Endometrium (tissue), 2 donors: Measurements from ENCODE around the gene MACROD2.

Experiments
- FAIRE-seq: peaks from 2 replicates; lab custom pipeline; 2012; peaks lifted over from hg19 to GRCh38; lab: Jason Lieb, UNC
- donor health status: control.
- donor health status: control.

MACROD2 gene

GRCh38 chr20:15544742-15545141 lies 1549.4 kb downstream of the MACROD2 start:
- no peak for FAIRE-seq

GRCh38 chr20:15546525-15547023 lies 1551.3 kb downstream of the MACROD2 start:
- FAIRE-seq, result no peak

GRCh38 chr20:15547119-15547518 lies 1551.8 kb downstream of the MACROD2 start:
- FAIRE-seq, result no peak

- FAIRE-seq, result peak; percentile 91
These were observed 1555.0 kb downstream of the MACROD2 start for GRCh38 chr20:15550116-15550870.

GRCh38 chr20:15555913-15556312 lies 1560.6 kb downstream of the MACROD2 start:
- no peak for FAIRE-seq

- FAIRE-seq, result no peak
These were observed 1561.6 kb downstream of the MACROD2 start for GRCh38 chr20:15556869-15557268.

GRCh38 chr20:15561070-15561569 lies 1565.8 kb downstream of the MACROD2 start:
- FAIRE-seq, result no peak

GRCh38 chr20:15561707-15562404 lies 1566.5 kb downstream of the MACROD2 start:
- no peak for FAIRE-seq

GRCh38 chr20:15563836-15564235 lies 1568.5 kb downstream of the MACROD2 start:
- FAIRE-seq, result no peak

- FAIRE-seq, result no peak
These were observed 1569.7 kb downstream of the MACROD2 start for GRCh38 chr20:15564981-15565380.

- FAIRE-seq, result no peak
These were observed 1570.5 kb downstream of the MACROD2 start for GRCh38 chr20:15565786-15566185.

GRCh38 chr20:15567219-15567618 lies 1571.9 kb downstream of the MACROD2 start:
- FAIRE-seq, result no peak

GRCh38 chr20:15570156-15570555 lies 1574.8 kb downstream of the MACROD2 start:
- FAIRE-seq, result no peak

GRCh38 chr20:15571056-15571455 lies 1575.7 kb downstream of the MACROD2 start:
- no peak for FAIRE-seq

GRCh38 chr20:15575255-15575654 lies 1579.9 kb downstream of the MACROD2 start:
- FAIRE-seq, result no peak

GRCh38 chr20:15576411-15576810 lies 1581.1 kb downstream of the MACROD2 start:
- FAIRE-seq, result no peak

GRCh38 chr20:15578113-15578512 lies 1582.8 kb downstream of the MACROD2 start:
- FAIRE-seq, result no peak

- no peak for FAIRE-seq
These were observed 1584.4 kb downstream of the MACROD2 start for GRCh38 chr20:15579688-15580087.

- no peak for FAIRE-seq
These were observed 1586.9 kb downstream of the MACROD2 start for GRCh38 chr20:15582146-15582760.

- FAIRE-seq, result no peak
These were observed 1589.2 kb downstream of the MACROD2 start for GRCh38 chr20:15584507-15584906.

- no peak for FAIRE-seq
These were observed 1597.8 kb downstream of the MACROD2 start for GRCh38 chr20:15593081-15593480.

- FAIRE-seq, result no peak
These were observed 1598.9 kb downstream of the MACROD2 start for GRCh38 chr20:15594158-15594695.
